WERI-Rb-1 (cell line): ENCODE data around the gene MYO1B.

Experiments
- DNase-seq: peaks from one replicate; pipeline ENCODE4 v3.0.0-alpha.2; 2020
- H3K27ac ChIP-seq: fragments of 250-450 bp; sonication (Bioruptor Pico); 2 replicates; pipeline ENCODE4 v1.5.1; 2020; ENCODE audit warnings: mild to moderate bottlenecking, moderate library complexity
- H3K27me3 ChIP-seq: fragments of 250-450 bp; sonication (Bioruptor Pico); 2 replicates; pipeline ENCODE4 v1.5.1; 2021; ENCODE audit warnings: mild to moderate bottlenecking, low read depth, moderate library complexity; ENCODE audit not compliant: insufficient read depth, severe bottlenecking
- H3K36me3 ChIP-seq: fragments of 250-450 bp; sonication (Bioruptor Pico); 2 replicates; pipeline ENCODE4 v1.5.1; 2020; ENCODE audit warnings: mild to moderate bottlenecking, moderate library complexity
- H3K4me3 ChIP-seq: 2 replicates; pipeline ENCODE4 v1.5.1; 2011; ENCODE audit warnings: low read depth, mild to moderate bottlenecking, control low read depth, low read length
- H3K9me3 ChIP-seq: fragments of 250-450 bp; sonication (Bioruptor Pico); 2 replicates; pipeline ENCODE4 v1.5.1; 2021; ENCODE audit warnings: mild to moderate bottlenecking, moderate library complexity; ENCODE audit not compliant: severe bottlenecking
- CTCF ChIP-seq: IDR thresholded peaks from 2 replicates; pipeline ENCODE4 v1.5.1; 2011; ENCODE audit warnings: low read depth, mild to moderate bottlenecking, control low read depth, inconsistent platforms, low read length

MYO1B gene

GRCh38 chr2:191234376-191234775 lies 10.8 kb upstream of the MYO1B start:
- no peak overlapping the region for H3K27ac ChIP-seq
- H3K36me3 ChIP-seq, result no peaks in the 10 kb centered on the region
- H3K9me3 ChIP-seq, result no peaks in the 10 kb centered on the region
- no peak for TF ChIP-seq CTCF
- H3K27me3 ChIP-seq, result no peaks in the 10 kb centered on the region
- no peak overlapping the region for H3K4me3 ChIP-seq
- no peak for DNase-seq

- no peak overlapping the region for H3K4me3 ChIP-seq
- no peaks in the 10 kb centered on the region for H3K9me3 ChIP-seq
- H3K27me3 ChIP-seq, result no peaks in the 10 kb centered on the region
- H3K36me3 ChIP-seq, result no peaks in the 10 kb centered on the region
- no peak for DNase-seq
- TF ChIP-seq CTCF, result no peak
- H3K27ac ChIP-seq, result no peak overlapping the region
These were observed 4.3 kb upstream of the MYO1B start for GRCh38 chr2:191240871-191241270.

- no peak overlapping the region for H3K27ac ChIP-seq
- TF ChIP-seq CTCF, result no peak
- no peak overlapping the region for H3K4me3 ChIP-seq
- DNase-seq, result no peak
- no peaks in the 10 kb centered on the region for H3K36me3 ChIP-seq
- no peaks in the 10 kb centered on the region for H3K9me3 ChIP-seq
- H3K27me3 ChIP-seq, result no peaks in the 10 kb centered on the region
These were observed 3.8 kb upstream of the MYO1B start for GRCh38 chr2:191241418-191241817.

GRCh38 chr2:191243154-191243553 lies 2.0 kb upstream of the MYO1B start:
- peaks cover 6% of the 10 kb centered on the region; the same call in 1 of the 2 replicates for H3K36me3 ChIP-seq
- TF ChIP-seq CTCF, result no peak
- H3K27me3 ChIP-seq, result no peaks in the 10 kb centered on the region
- no peak overlapping the region for H3K4me3 ChIP-seq
- DNase-seq, result no peak
- no peak overlapping the region for H3K27ac ChIP-seq
- H3K9me3 ChIP-seq, result no peaks in the 10 kb centered on the region

- no peak for TF ChIP-seq CTCF
- no peaks in the 10 kb centered on the region for H3K9me3 ChIP-seq
- no peaks in the 10 kb centered on the region for H3K27me3 ChIP-seq
- H3K27ac ChIP-seq, result no peak overlapping the region
- no peak for DNase-seq
- H3K4me3 ChIP-seq, result no peak overlapping the region
- H3K36me3 ChIP-seq, result peaks cover 7% of the 10 kb centered on the region; the same call in 1 of the 2 replicates
These were observed 854 bp upstream of the MYO1B start for GRCh38 chr2:191244350-191244749.

GRCh38 chr2:191245869-191246531 lies 796 bp downstream of the MYO1B start:
- H3K27ac ChIP-seq, result peak overlapping the region; percentile 76

More at GRCh38 chr2:191245869-191246531, 796 bp downstream of the MYO1B start:
- Histone ChIP-seq H3K9me3 (no peaks in the 10 kb centered on the region), H3K27me3 (no peaks in the 10 kb centered on the region), H3K36me3 (peaks cover 7% of the 10 kb centered on the region; the same call in 1 of the 2 replicates), H3K4me3 (peak overlapping the region; percentile 83)
- DNase-seq, result peak; percentile 86
- TF ChIP-seq CTCF, result no peak
